GM18520 (cell line): Measurements from ENCODE around the gene ZNF622.
A peak's percentile ranks its signal among the peaks of the same experiment; 100 is the strongest.

Source experiments
- ATAC-seq: cut with Tn5 transposase; IDR thresholded peaks from one replicate; pipeline ENCODE4 v1.9.1; 2021; ENCODE audit not compliant: unreplicated experiment

Gene ZNF622

GRCh38 chr5:16465544-16466432, at the start of gene ZNF622:
TSS of gene ZNF622 (minus strand) at chr5:16465800. CDS start at chr5:16465665, 135 bp downstream.
- peak; percentile 55 for ATAC-seq

GRCh38 chr5:16510098-16510497, 44.5 kb upstream of the ZNF622 start:
- ATAC-seq: no peak

- ATAC-seq: no peak
Observed at GRCh38 chr5:16508730-16509531, 43.3 kb upstream of the ZNF622 start.

GRCh38 chr5:16507716-16508115, 42.1 kb upstream of the ZNF622 start:
- no peak for ATAC-seq

- ATAC-seq: no peak
Observed at GRCh38 chr5:16505904-16506303, 40.3 kb upstream of the ZNF622 start.

GRCh38 chr5:16505140-16505891, 39.7 kb upstream of the ZNF622 start:
- ATAC-seq: no peak

- ATAC-seq: no peak
Observed at GRCh38 chr5:16504571-16504970, 39.0 kb upstream of the ZNF622 start.

- no peak for ATAC-seq
Observed at GRCh38 chr5:16502866-16503265, 37.3 kb upstream of the ZNF622 start.

- ATAC-seq: no peak
Observed at GRCh38 chr5:16500024-16500423, 34.4 kb upstream of the ZNF622 start.

- no peak for ATAC-seq
Observed at GRCh38 chr5:16497546-16497945, 31.9 kb upstream of the ZNF622 start.

GRCh38 chr5:16493261-16493660, 27.7 kb upstream of the ZNF622 start:
- no peak for ATAC-seq

- ATAC-seq: no peak
Observed at GRCh38 chr5:16492398-16493140, 27.0 kb upstream of the ZNF622 start.

GRCh38 chr5:16490911-16491310, 25.3 kb upstream of the ZNF622 start:
- no peak for ATAC-seq

GRCh38 chr5:16489322-16489791, 23.8 kb upstream of the ZNF622 start:
- ATAC-seq: no peak

GRCh38 chr5:16487456-16487855, 21.9 kb upstream of the ZNF622 start:
- ATAC-seq: no peak

- no peak for ATAC-seq
Observed at GRCh38 chr5:16486711-16487111, 21.1 kb upstream of the ZNF622 start.

- no peak for ATAC-seq
Observed at GRCh38 chr5:16485656-16486055, 20.1 kb upstream of the ZNF622 start.

- no peak for ATAC-seq
Observed at GRCh38 chr5:16484081-16484480, 18.5 kb upstream of the ZNF622 start.

- ATAC-seq: no peak
Observed at GRCh38 chr5:16483361-16483760, 17.8 kb upstream of the ZNF622 start.

GRCh38 chr5:16482891-16483290, 17.3 kb upstream of the ZNF622 start:
- no peak for ATAC-seq
